A549 treated with CpdA at 1 μM for 4 hours (cell line): ENCODE data around the gene OR13C3. TPM values are rescaled to one million over a fixed set of nuclear protein-coding genes. Genes with fewer than 3 reads are reported as not detected.

ENCODE experiments used
- total RNA-seq: library from RNA; stranded (reverse); fragments of 200-300 nt; extraction: Qiagen RNA extraction; gene quantifications from 5 replicates; pipeline ENCODE4 v1.2.3, GENCODE V29; 2022; ENCODE audit warnings: low read depth

OR13C3 gene
- total RNA-seq, result not detected in 5 replicates

GRCh38 chr9:104536756-104537155, at the start of gene OR13C3:
OR13C3 (minus strand) TSS chr9:104536856; CDS start chr9:104536723, 133 bp downstream.

DNA sequence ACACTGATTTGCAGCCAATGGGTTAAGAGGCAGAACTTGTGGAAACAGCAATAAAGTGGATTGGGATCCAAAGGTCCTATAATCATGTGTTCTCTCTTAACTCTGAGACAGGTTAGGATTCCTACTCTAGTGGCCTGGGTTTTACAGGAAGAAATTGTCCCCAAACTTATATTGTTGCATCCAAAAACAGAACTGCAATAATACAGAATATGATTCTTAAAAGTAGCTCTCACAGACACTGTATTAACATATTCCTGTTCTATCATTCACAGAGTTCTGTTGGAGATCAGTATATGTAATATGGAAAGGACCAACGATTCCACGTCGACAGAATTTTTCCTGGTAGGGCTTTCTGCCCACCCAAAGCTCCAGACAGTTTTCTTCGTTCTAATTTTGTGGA, 32.2 kb upstream of the OR13C3 start, which contains the start of gene OR13C8:
TSS of gene OR13C8 (plus strand) at position 301 of the 400 bp plus-strand sequence. CDS start at position 301, 0 bp downstream.

GRCh38 chr9:104527109-104527508, 9.5 kb downstream of the OR13C3 start, which contains the start of gene OR13C4:
OR13C4 (minus strand) TSS chr9:104527209; CDS start chr9:104527209, 0 bp downstream.

DNA sequence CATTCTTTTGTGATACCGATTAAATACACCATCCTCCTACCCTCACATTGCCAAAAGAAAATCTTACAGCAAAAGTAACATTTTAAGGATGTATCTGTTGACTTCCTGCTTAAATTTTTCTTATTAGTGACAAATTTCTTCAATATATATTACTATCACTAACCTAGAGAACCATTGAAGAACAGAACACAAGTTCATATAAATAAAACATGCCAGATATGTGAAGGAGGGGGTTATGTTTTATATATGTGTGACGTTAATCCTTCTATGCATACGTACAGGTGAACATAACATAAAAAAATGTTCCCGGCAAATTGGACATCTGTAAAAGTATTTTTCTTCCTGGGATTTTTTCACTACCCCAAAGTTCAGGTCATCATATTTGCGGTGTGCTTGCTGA, 32.7 kb downstream of the OR13C3 start, which contains the start of gene OR13F1:
TSS of gene OR13F1 (plus strand) at position 301 of the 400 bp plus-strand sequence. CDS start at position 301, 0 bp downstream.

Other genes starting within 250 kb of the OR13C3 start
- not detected in 5 replicates for gene OR13F1, start 32.6 kb downstream of the OR13C3 start, total RNA-seq
- gene OR13C4, start 9.6 kb downstream of the OR13C3 start, total RNA-seq, result not detected in 5 replicates
- gene OR13C8, start 32.3 kb upstream of the OR13C3 start, total RNA-seq, result not detected in 5 replicates
- not detected in 5 replicates for gene OR13C5, start 62.6 kb upstream of the OR13C3 start, total RNA-seq
- not detected in 5 replicates for gene OR13C2, start 68.8 kb upstream of the OR13C3 start, total RNA-seq
- not detected in 5 replicates for gene OR13C9, start 81.3 kb upstream of the OR13C3 start, total RNA-seq
- gene OR13D1, start 157.7 kb upstream of the OR13C3 start, total RNA-seq, result not detected in 5 replicates
- gene NIPSNAP3A, start 210.8 kb upstream of the OR13C3 start, total RNA-seq, result 11.1 to 16.2 TPM (median 13.5 TPM) in 5 replicates
- gene NIPSNAP3B, start 227.3 kb upstream of the OR13C3 start, total RNA-seq, result 0.53 to 0.90 TPM (median 0.64 TPM) in 5 replicates